Mammary epithelial cell (primary cell): Measurements from ENCODE around the gene BTBD1.

Experiments
- CTCF ChIP-seq, 2 donors: IDR thresholded peaks in 1 of 2; conservative IDR thresholded peaks in 1 of 2; 2 replicates each; pipeline ENCODE4 v1.5.1; 2011 to 2012; ENCODE audit warnings: inconsistent platforms in 2 of 2, low read length in 2 of 2, mild to moderate bottlenecking in 2 of 2, control low read depth in 1 of 2, low read depth in 1 of 2; ENCODE audit not compliant: insufficient read depth in 1 of 2; ENCODE audit errors: extremely low read depth in 1 of 2
- EZH2 ChIP-seq: IDR thresholded peaks from 2 replicates; pipeline ENCODE4 v1.6.1; 2012; ENCODE audit warnings: low read length, inconsistent platforms, borderline replicate concordance

DNA sequence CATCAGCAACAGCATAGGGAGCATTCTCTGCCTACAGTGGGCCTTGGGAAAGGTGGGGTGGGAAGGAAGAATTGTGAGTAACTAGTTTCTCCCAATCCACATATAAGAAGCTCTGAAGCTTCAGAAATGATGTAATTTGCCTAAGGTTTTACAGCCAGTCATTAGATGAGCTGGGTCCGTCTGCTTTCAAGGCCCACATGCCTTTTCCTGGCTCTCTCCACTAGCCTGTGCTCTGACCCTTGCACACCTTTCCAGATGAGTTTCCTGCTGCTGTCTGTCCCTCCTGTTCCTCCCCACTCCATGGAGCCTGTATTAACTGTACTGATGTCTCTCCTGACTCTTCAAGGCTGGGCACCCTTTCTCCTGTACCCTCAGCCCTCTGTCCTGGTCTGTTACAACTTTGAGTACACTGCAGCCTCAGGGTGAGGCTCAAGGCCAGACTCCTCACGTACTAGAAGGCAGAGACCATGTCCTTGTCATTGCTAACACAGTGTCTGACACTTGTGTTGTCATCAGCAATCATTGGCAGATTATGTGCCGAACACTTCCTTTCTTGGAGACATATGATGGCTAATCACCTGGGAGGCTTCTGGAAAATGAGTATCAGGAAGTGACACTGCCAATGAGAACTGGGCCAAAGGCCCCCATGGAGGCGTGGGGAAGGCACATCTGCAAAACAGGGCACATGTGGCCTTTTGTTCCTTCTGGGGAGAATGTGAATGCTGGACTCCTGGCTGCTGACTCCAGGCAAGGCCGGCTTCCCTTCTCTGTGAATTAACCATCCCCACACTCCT is 47.0 kb upstream of the BTBD1 start:
- TF ChIP-seq EZH2 (no peak), CTCF (conservative IDR thresholded peaks at IDR 0.05 in 1 of 2, IDR thresholded peaks at IDR 0.05 in 1 of 2; ENCODE audit: extremely low read depth in 1 of 2, insufficient read depth in 1 of 2, low read depth in 1 of 2, low read length in 2 of 2) (no peak)
